NCI-H146 treated with DMSO at 0.1 percent for 48 hours (cell line): Measurements from ENCODE around the gene HDGFL3.

ENCODE experiments used
- DNase-seq: peaks from one replicate; lab custom pipeline; 2025; ENCODE audit not compliant: unreplicated experiment; lab: John Stamatoyannopoulos, UW

The HDGFL3 gene

GRCh38 chr15:83129791-83130190, 77.8 kb downstream of the HDGFL3 start:
- DNase-seq: no peak

- no peak for DNase-seq
These were observed 80.0 kb downstream of the HDGFL3 start for GRCh38 chr15:83127547-83128150.

- no peak for DNase-seq
These were observed 84.1 kb downstream of the HDGFL3 start for GRCh38 chr15:83123529-83123928.

GRCh38 chr15:83119968-83120581, 87.5 kb downstream of the HDGFL3 start:
- no peak for DNase-seq

- DNase-seq: no peak
These were observed 88.7 kb downstream of the HDGFL3 start for GRCh38 chr15:83118968-83119367.

- no peak for DNase-seq
These were observed 89.3 kb downstream of the HDGFL3 start for GRCh38 chr15:83118291-83118827.

- no peak for DNase-seq
These were observed 91.6 kb downstream of the HDGFL3 start for GRCh38 chr15:83115831-83116565.

GRCh38 chr15:83115410-83115809, 92.2 kb downstream of the HDGFL3 start:
- no peak for DNase-seq

- no peak for DNase-seq
These were observed 92.8 kb downstream of the HDGFL3 start for GRCh38 chr15:83114856-83115255.

GRCh38 chr15:83113881-83114674, 93.5 kb downstream of the HDGFL3 start:
- no peak for DNase-seq

GRCh38 chr15:83112956-83113299, 94.7 kb downstream of the HDGFL3 start:
- DNase-seq: no peak

GRCh38 chr15:83112233-83112955, 95.2 kb downstream of the HDGFL3 start:
- DNase-seq: no peak

GRCh38 chr15:83111149-83111548, 96.5 kb downstream of the HDGFL3 start:
- no peak for DNase-seq

- no peak for DNase-seq
These were observed 97.2 kb downstream of the HDGFL3 start for GRCh38 chr15:83110381-83110780.

- no peak for DNase-seq
These were observed 98.1 kb downstream of the HDGFL3 start for GRCh38 chr15:83109532-83109931.

- no peak for DNase-seq
These were observed 99.1 kb downstream of the HDGFL3 start for GRCh38 chr15:83108266-83109219.

- DNase-seq: no peak
These were observed 99.8 kb downstream of the HDGFL3 start for GRCh38 chr15:83107841-83108181.

- DNase-seq: peak; percentile 1
These were observed 100.4 kb downstream of the HDGFL3 start, which contains the start of gene TM6SF1 for GRCh38 chr15:83106994-83107840. Gene TM6SF1 (plus strand): TSS chr15:83107645. CDS start chr15:83107681, 36 bp downstream.

- DNase-seq: no peak
These were observed 102.2 kb downstream of the HDGFL3 start for GRCh38 chr15:83105440-83105839.
